Adrenal gland (tissue), 12 donors: ENCODE data around the gene STRIT1. TPM values are rescaled to one million over a fixed set of nuclear protein-coding genes. Genes with fewer than 3 reads are reported as not detected.

ENCODE experiments used
- DNase-seq, 7 donors: peaks; one replicate each; pipeline ENCODE4 v3.0.0-alpha.2; 2019 to 2020
- H3K27ac ChIP-seq, 5 donors: fragments of 200-600 bp; sonication (generic) in 4 of 5; 1 replicate in 3 of 5; 2 replicates in 2 of 5; pipeline versions ENCODE4 v1.5.1 to v1.8.0; 2016 to 2020; ENCODE audit warnings: mild to moderate bottlenecking in 1 of 5
- H3K27me3 ChIP-seq: fragments of 200-600 bp; 2 replicates; pipeline ENCODE4 v1.8.0; 2021
- H3K36me3 ChIP-seq, 2 donors: fragments of 200-600 bp; replicated peaks in 1 of 2; 1 replicate in 1 of 2; 2 replicates in 1 of 2; pipeline versions ENCODE4 v1.5.1 to v1.8.0; 2018 to 2022
- H3K4me1 ChIP-seq, 2 donors: fragments of 200-600 bp; replicated peaks in 1 of 2; 1 replicate in 1 of 2; 2 replicates in 1 of 2; pipeline versions ENCODE4 v1.5.1 to v1.8.0; 2018 to 2021
- H3K4me3 ChIP-seq, 4 donors: fragments of 200-600 bp; sonication (generic) in 3 of 4; one replicate each; pipeline ENCODE4 v1.5.1; 2016 to 2018
- H3K9me3 ChIP-seq, 3 donors: fragments of 200-600 bp; sonication (generic) in 1 of 3; replicated peaks in 1 of 3; 1 replicate in 2 of 3; 2 replicates in 1 of 3; pipeline versions ENCODE4 v1.5.1 to v1.8.0; 2016 to 2021
- POLR2A ChIP-seq, 2 donors: fragments of 450-650 bp; IDR thresholded peaks; one replicate each; pipeline ENCODE4 v1.6.1; 2017; ENCODE audit warnings: antibody characterized with exemption in 2 of 2, mild to moderate bottlenecking in 2 of 2, moderate library complexity in 1 of 2
- WGBS, 4 donors: extraction: QIAGEN DNeasy Blood & Tissue Kit in 2 of 4; methylation state at CpG; one replicate each; pipeline versions ENCODE4 v1.1.5 to v1.1.7; 2013 to 2017; 5-methylcytosine and 5-hydroxymethylcytosine counted together
- intact Hi-C, 2 donors: fragments of 100-400 bp; cut with DNase I; formaldehyde crosslinking; loops; one replicate each; pipeline versions ENCODE4 v1.14.1 to v1.15.0; 2022 to 2023
- polyA plus RNA-seq, 3 donors: library from polyadenylated mRNA; stranded (reverse); fragments of 200-250 nt in 2 of 3; fragments of 350-450 nt in 1 of 3; fragmentation: Illumina TruSeq in 1 of 3; extraction: RNeasy Lipid Tissue Mini Kit (QIAGEN cat#74804) in 1 of 3; gene quantifications; one replicate each; pipeline ENCODE4 v1.2.3, GENCODE V29; 2013 to 2014
- total RNA-seq, 9 donors: library from RNA; depleted of rRNA in 4 of 9; stranded (reverse); fragments of >200 nt in 4 of 9; fragments of 120-200 nt in 1 of 9; fragmentation: NEBNext Ultra II Directional in 1 of 9; extraction: Animal tissue kit (Norgen Biotek cat#: 25700) in 1 of 9; gene quantifications; one replicate each; pipeline versions ENCODE4 v1.1.0 to v1.2.4, GENCODE V29; 2013 to 2023
- TF ChIP-seq, protein P1 (sequence below), 6 experiments: fragments of 450-650 bp in 4 of 6; fragments of 200-600 bp in 2 of 6; sonication (generic) in 1 of 6; IDR thresholded peaks; 1 replicate in 5 of 6; 2 replicates in 1 of 6; pipeline versions ENCODE4 v1.5.1 to v1.8.0; 2016 to 2021; ENCODE audit warnings: antibody characterized with exemption in 6 of 6, mild to moderate bottlenecking in 2 of 6, moderate library complexity in 1 of 6
- donor health status: healthy with polysubstance abuse.
- donor health status: Bipolar disorder and iron deficiency.
- donor health status: DM: yes; HTN: yes; CAD: no.
- donor health status: DM: no; HTN: no; CAD: no.
- donor health status: DM: no; HTN: no; CAD: no.
- donor health status: DM: yes; HTN: yes; CAD: no.

Gene STRIT1
- total and polyA plus RNA-seq, 12 donors, result 0.30 to 3.4 TPM; not detected in 10

- intact Hi-C loops, result no loop called here
- Histone ChIP-seq H3K36me3 (no peaks in the 10 kb centered on the region), H3K27ac (no peak overlapping the region)
Measured at GRCh38 chr3:155330370-155330769, 36.9 kb upstream of the STRIT1 start.

DNA sequence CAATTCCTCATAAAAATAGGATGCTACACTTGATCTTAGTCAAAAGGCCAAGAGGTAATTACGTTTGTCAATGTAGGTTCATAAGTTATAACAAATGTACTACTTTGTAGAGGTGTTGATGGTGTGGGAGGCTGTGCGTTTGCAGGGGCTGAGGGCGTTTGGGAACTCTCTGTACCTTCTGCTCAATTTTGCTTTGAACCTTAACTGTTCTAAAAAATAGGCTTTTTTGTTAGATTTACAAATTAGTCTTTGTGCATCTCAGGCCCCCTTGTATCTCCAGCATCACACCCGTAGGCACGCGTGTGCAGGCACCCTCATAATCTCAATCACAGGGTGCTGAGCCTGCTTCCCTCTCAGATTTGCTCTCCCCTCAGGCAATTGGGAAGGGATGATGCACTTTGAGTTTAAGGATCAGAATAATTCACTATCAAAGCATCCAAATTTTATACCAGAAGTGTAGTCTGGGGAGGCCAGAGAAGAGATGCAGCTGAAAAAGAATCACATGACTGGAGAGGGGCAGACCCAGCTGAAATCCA lies 36.1 kb upstream of the STRIT1 start:
- WGBS, 4 donors, result 74 to 89% (median 79%) methylated on average over 6 of the region's 6 CpGs
- H3K36me3 ChIP-seq, result no peaks in the 10 kb centered on the region
- H3K4me3 ChIP-seq, result no peak overlapping the region
- no peak for DNase-seq
- no peaks in the 10 kb centered on the region for H3K27me3 ChIP-seq
- TF ChIP-seq POLR2A (IDR thresholded peaks at IDR 0.05), result no peak
- TF ChIP-seq, protein P1, sequence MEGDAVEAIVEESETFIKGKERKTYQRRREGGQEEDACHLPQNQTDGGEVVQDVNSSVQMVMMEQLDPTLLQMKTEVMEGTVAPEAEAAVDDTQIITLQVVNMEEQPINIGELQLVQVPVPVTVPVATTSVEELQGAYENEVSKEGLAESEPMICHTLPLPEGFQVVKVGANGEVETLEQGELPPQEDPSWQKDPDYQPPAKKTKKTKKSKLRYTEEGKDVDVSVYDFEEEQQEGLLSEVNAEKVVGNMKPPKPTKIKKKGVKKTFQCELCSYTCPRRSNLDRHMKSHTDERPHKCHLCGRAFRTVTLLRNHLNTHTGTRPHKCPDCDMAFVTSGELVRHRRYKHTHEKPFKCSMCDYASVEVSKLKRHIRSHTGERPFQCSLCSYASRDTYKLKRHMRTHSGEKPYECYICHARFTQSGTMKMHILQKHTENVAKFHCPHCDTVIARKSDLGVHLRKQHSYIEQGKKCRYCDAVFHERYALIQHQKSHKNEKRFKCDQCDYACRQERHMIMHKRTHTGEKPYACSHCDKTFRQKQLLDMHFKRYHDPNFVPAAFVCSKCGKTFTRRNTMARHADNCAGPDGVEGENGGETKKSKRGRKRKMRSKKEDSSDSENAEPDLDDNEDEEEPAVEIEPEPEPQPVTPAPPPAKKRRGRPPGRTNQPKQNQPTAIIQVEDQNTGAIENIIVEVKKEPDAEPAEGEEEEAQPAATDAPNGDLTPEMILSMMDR (IDR thresholded peaks at IDR 0.05), result no peak
- H3K9me3 ChIP-seq, result no peaks in the 10 kb centered on the region
- H3K4me1 ChIP-seq, result no peaks in the 10 kb centered on the region
- intact Hi-C loops, result loop anchor here in 1 of 2 donors (10.0 kb wide), 1 partner anchor 995 kb away; no protein-coding TSS in a partner anchor
- no peak overlapping the region for H3K27ac ChIP-seq

More at GRCh38 chr3:155330370-155330769, 36.9 kb upstream of the STRIT1 start:
- Histone ChIP-seq H3K4me3 (no peak overlapping the region), H3K27me3 (no peaks in the 10 kb centered on the region), H3K4me1 (no peaks in the 10 kb centered on the region), H3K9me3 (no peaks in the 10 kb centered on the region)
- no peak for DNase-seq
- no peak for TF ChIP-seq POLR2A (IDR thresholded peaks at IDR 0.05)
- TF ChIP-seq, protein P1 (IDR thresholded peaks at IDR 0.05), result no peak

GRCh38 chr3:155327871-155328270 lies 34.4 kb upstream of the STRIT1 start:
- intact Hi-C loops, result loop anchor here in 1 of 2 donors (10.0 kb wide), 1 partner anchor 993 kb away; no protein-coding TSS in a partner anchor

GRCh38 chr3:155327430-155327829 lies 33.9 kb upstream of the STRIT1 start:
- intact Hi-C loops, result loop anchor here in 1 of 2 donors (10.0 kb wide), 1 partner anchor 993 kb away; no protein-coding TSS in a partner anchor
- TF ChIP-seq, protein P1 (IDR thresholded peaks at IDR 0.05), result no peak
- no peak for TF ChIP-seq POLR2A (IDR thresholded peaks at IDR 0.05)
- H3K36me3 ChIP-seq, result no peaks in the 10 kb centered on the region
- no peaks in the 10 kb centered on the region for H3K9me3 ChIP-seq
- H3K27me3 ChIP-seq, result no peaks in the 10 kb centered on the region
- DNase-seq, result no peak
- H3K4me1 ChIP-seq, result no peaks in the 10 kb centered on the region
- WGBS, 4 donors, result 84 to 100% (median 88%) methylated on average over 1 of the region's 1 CpG
- H3K27ac ChIP-seq, result no peak overlapping the region
- H3K4me3 ChIP-seq, result no peak overlapping the region

More at GRCh38 chr3:155327871-155328270, 34.4 kb upstream of the STRIT1 start:
- Histone ChIP-seq H3K36me3 (no peaks in the 10 kb centered on the region), H3K4me1 (no peaks in the 10 kb centered on the region), H3K27me3 (no peaks in the 10 kb centered on the region), H3K4me3 (no peak overlapping the region), H3K27ac (no peak overlapping the region), H3K9me3 (no peaks in the 10 kb centered on the region)
- 76 to 85% (median 83%) methylated on average over 2 of the region's 2 CpGs for WGBS, 4 donors
- DNase-seq, result no peak
- TF ChIP-seq POLR2A (IDR thresholded peaks at IDR 0.05), result no peak
- TF ChIP-seq, protein P1 (IDR thresholded peaks at IDR 0.05), result no peak
